ENCODE data around the gene XYLT1. TPM values are rescaled to one million over a fixed set of nuclear protein-coding genes. Genes with fewer than 3 reads are reported as not detected.
A peak's percentile ranks its signal among the peaks of the same experiment; 100 is the strongest.

Gene XYLT1
- polyA plus RNA-seq, 1 donor (not counting 4 experiments of a cell fraction or from before 2014, with no cell fraction given), result 4.4 TPM

DNA sequence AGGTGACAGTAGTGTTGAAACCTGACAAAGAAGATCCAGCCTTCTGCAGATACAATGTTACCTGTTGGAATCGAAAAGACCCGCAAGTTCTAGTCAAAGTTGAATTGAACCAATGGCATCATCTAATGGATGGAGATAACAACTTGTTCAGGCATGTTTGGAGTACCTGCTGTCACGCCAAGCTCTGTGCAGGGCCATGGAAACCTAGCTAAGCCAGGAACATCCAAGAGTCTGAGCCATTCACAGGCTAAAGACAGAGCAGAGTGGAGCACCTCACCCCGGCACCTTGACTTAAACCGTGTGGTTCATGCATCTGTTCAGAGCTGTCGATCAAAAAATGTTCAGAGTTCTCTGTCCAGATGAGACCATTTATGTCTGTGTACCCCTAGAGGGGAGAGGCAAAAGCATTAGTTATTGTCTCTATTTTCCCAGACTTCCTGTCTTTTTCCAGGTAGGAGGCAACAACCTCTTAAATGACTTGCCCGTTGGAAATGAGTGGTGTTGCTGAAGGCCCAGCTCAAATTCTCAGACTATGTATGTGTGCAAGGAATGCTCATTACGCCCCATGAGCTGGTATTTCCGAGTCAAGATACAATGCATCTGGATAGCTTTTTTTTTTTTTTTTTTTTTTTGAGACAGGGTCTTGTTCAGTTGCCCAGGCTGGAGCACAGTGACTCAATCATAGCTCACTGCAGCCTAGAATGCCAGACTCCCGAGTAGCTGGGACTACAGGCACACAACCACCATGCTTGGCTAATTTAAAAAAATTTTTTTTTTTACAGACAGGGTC lies 44.9 kb upstream of the XYLT1 start:
- Histone ChIP-seq H4K20me1 (ENCODE audit: control insufficient read depth, extremely low read depth, insufficient read depth, low read length) (no peaks in the 10 kb centered on the region), H3K9me1 (ENCODE audit: control insufficient read depth, extremely low read depth, insufficient read depth, low read length) (no peaks in the 10 kb centered on the region), H3K9ac (ENCODE audit: control insufficient read depth, extremely low read depth, insufficient read depth, low read length) (peak overlapping the region; percentile 18), H3K9me3 (ENCODE audit: control insufficient read depth, low read depth, low read length) (no peaks in the 10 kb centered on the region), H3K27ac (ENCODE audit: control insufficient read depth, insufficient read depth, low read length) (peak overlapping the region; percentile 69), H3K4me1 (ENCODE audit: control insufficient read depth, extremely low read depth, insufficient read depth, low read length) (peaks cover 38% of the 10 kb centered on the region), H3K36me3 (ENCODE audit: control insufficient read depth in 2 of 2, extremely low read depth in 1 of 2, insufficient read depth in 2 of 2, low read length in 2 of 2) (no peaks in the 10 kb centered on the region), H3K79me2 (ENCODE audit: control insufficient read depth, insufficient read depth, low read length) (no peaks in the 10 kb centered on the region), H3K27me3 (ENCODE audit: control insufficient read depth, extremely low read depth, insufficient read depth, low read length) (no peaks in the 10 kb centered on the region), H3K4me2 (ENCODE audit: control insufficient read depth, extremely low read depth, insufficient read depth, low read depth, low read length) (peak overlapping the region; percentile 65), H3K4me3 (ENCODE audit: control insufficient read depth in 2 of 3, extremely low read depth in 1 of 3, insufficient read depth in 2 of 3, low read depth in 1 of 3, low read length in 3 of 3) (peak overlapping the region in 1 of 3 experiments; percentile 5), H2AFZ (ENCODE audit: control insufficient read depth, low read length) (peak overlapping the region; percentile 67)
- TF ChIP-seq CTCF (optimal IDR thresholded peaks at IDR 0.05 in 1 of 3, IDR thresholded peaks at IDR 0.05 in 1 of 3, conservative IDR thresholded peaks at IDR 0.05 in 1 of 3; ENCODE audit: extremely low read depth in 1 of 3, insufficient read depth in 2 of 3, low read length in 3 of 3) (no peak), EZH2 (IDR thresholded peaks at IDR 0.05; ENCODE audit: low read length) (no peak)
- dilution Hi-C loops (cut with MboI; ENCODE audit: extremely low pct_ligation_motif_present, low sequenced_read_pairs), result no loop called here
- FAIRE-seq (peak; percentile 80), DNase-seq (ENCODE audit: low read depth, low spot score) (peak; percentile 99)

DNA sequence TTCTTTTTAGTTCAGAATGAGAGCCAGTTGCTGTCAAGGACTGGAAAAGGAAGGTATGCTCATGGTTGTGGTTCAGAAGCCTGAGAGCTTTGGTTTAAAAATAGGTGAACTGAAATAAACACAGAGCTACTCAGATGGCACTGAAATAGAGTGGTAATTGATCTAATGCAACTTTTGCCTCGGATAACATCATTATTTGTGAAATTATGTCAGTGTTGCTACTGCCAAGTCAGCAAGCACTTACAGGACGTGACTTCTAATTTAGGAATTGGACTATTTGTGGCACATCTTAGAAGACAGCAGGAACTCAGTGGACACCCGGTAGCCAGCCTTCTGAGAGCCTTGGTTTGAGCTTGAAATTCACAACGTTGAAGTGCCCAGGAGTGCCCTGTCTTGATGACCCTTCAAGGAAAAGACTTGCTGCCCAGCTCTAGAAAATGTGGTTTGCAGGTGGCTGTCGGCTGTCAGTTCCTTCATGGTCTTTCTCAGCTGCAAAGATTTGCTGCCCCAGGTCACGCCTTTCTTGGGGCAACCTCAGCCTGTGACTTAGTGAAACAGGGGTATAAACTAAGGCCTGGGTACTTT lies 42.0 kb upstream of the XYLT1 start:
- FAIRE-seq (no peak), DNase-seq (ENCODE audit: low read depth, low spot score) (no peak)
- Histone ChIP-seq H3K9me1 (ENCODE audit: control insufficient read depth, extremely low read depth, insufficient read depth, low read length) (no peaks in the 10 kb centered on the region), H2AFZ (ENCODE audit: control insufficient read depth, low read length) (peak overlapping the region; percentile 26), H3K27ac (ENCODE audit: control insufficient read depth, insufficient read depth, low read length) (no peak overlapping the region), H3K9ac (ENCODE audit: control insufficient read depth, extremely low read depth, insufficient read depth, low read length) (no peak overlapping the region), H3K4me3 (ENCODE audit: control insufficient read depth in 2 of 3, extremely low read depth in 1 of 3, insufficient read depth in 2 of 3, low read depth in 1 of 3, low read length in 3 of 3) (no peak overlapping the region), H4K20me1 (ENCODE audit: control insufficient read depth, extremely low read depth, insufficient read depth, low read length) (no peaks in the 10 kb centered on the region), H3K4me1 (ENCODE audit: control insufficient read depth, extremely low read depth, insufficient read depth, low read length) (peaks cover 21% of the 10 kb centered on the region), H3K36me3 (ENCODE audit: control insufficient read depth in 2 of 2, extremely low read depth in 1 of 2, insufficient read depth in 2 of 2, low read length in 2 of 2) (no peaks in the 10 kb centered on the region), H3K9me3 (ENCODE audit: control insufficient read depth, low read depth, low read length) (no peaks in the 10 kb centered on the region), H3K4me2 (ENCODE audit: control insufficient read depth, extremely low read depth, insufficient read depth, low read depth, low read length) (no peak overlapping the region), H3K79me2 (ENCODE audit: control insufficient read depth, insufficient read depth, low read length) (no peaks in the 10 kb centered on the region), H3K27me3 (ENCODE audit: control insufficient read depth, extremely low read depth, insufficient read depth, low read length) (no peaks in the 10 kb centered on the region)
- dilution Hi-C loops (cut with MboI; ENCODE audit: extremely low pct_ligation_motif_present, low sequenced_read_pairs), result no loop called here
- TF ChIP-seq CTCF (optimal IDR thresholded peaks at IDR 0.05 in 1 of 3, IDR thresholded peaks at IDR 0.05 in 1 of 3, conservative IDR thresholded peaks at IDR 0.05 in 1 of 3; ENCODE audit: extremely low read depth in 1 of 3, insufficient read depth in 2 of 3, low read length in 3 of 3) (no peak), EZH2 (IDR thresholded peaks at IDR 0.05; ENCODE audit: low read length) (no peak)
